Measurements from ENCODE around the gene CCL13.

- no peak for TF ChIP-seq CTCF (IDR thresholded peaks at IDR 0.05)
- TF ChIP-seq POLR2A (IDR thresholded peaks at IDR 0.05): no peak
Observed at GRCh38 chr17:34351096-34351495, 5.2 kb upstream of the CCL13 start.
